Fibroblast of lung (primary cell): Measurements from ENCODE around the gene TNFRSF14.

Experiments used
- EZH2 ChIP-seq: IDR thresholded peaks from 2 replicates; pipeline ENCODE4 v1.5.1; 2012; ENCODE audit warnings: low read length, control low read depth, mild to moderate bottlenecking; ENCODE audit errors: missing control alignments
- TF ChIP-seq, protein P1 (sequence below), 2 donors: IDR thresholded peaks in 1 of 2; conservative IDR thresholded peaks in 1 of 2; 1 replicate in 1 of 2; 2 replicates in 1 of 2; pipeline ENCODE4 v1.5.1; 2011 to 2012; ENCODE audit warnings: low read length in 2 of 2, control low read depth in 1 of 2, inconsistent platforms in 1 of 2, low read depth in 1 of 2, mild to moderate bottlenecking in 1 of 2

DNA sequence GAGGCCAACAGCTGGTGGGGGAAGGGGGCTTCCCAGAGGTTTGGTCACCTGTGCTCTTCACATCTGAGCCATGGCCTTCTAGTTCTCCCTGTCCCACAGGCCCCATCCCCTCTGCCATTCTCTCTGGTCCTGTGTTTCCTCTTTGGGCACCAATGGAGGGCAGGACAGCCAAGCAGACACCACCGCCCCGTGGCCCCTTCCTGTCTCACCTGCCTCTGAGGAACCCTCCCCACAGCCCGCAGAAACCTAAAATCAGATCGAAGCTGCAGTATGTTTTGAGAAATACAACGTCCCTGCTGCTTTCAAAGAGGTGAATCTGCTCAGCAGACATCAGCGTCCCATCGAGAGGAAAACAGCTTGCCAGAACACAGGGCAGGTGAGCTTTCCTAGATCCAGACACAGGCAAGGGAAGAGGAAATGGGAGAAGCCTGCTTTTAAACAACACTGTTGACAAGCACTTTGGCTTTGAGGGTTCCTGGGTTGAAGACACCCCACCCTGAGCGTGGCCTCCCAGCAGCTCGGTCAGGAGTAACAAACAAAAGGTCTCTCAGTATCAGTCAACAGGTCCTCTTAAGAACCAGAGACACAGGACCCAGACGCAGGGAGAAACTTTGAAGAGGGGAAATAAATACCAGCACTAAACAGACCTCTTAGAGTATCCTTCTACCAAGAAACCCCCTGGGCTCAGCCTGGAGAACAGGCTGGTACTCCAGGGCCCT is 32.1 kb upstream of the TNFRSF14 start:
- no peak for TF ChIP-seq EZH2
- TF ChIP-seq, protein P1, sequence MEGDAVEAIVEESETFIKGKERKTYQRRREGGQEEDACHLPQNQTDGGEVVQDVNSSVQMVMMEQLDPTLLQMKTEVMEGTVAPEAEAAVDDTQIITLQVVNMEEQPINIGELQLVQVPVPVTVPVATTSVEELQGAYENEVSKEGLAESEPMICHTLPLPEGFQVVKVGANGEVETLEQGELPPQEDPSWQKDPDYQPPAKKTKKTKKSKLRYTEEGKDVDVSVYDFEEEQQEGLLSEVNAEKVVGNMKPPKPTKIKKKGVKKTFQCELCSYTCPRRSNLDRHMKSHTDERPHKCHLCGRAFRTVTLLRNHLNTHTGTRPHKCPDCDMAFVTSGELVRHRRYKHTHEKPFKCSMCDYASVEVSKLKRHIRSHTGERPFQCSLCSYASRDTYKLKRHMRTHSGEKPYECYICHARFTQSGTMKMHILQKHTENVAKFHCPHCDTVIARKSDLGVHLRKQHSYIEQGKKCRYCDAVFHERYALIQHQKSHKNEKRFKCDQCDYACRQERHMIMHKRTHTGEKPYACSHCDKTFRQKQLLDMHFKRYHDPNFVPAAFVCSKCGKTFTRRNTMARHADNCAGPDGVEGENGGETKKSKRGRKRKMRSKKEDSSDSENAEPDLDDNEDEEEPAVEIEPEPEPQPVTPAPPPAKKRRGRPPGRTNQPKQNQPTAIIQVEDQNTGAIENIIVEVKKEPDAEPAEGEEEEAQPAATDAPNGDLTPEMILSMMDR (conservative IDR thresholded peaks at IDR 0.05 in 1 of 2, IDR thresholded peaks at IDR 0.05 in 1 of 2; ENCODE audit: low read depth in 1 of 2, low read length in 2 of 2), result no peak
